GM12878 (cell line): ENCODE results near the gene LUZP2. TPM values are rescaled to one million over a fixed set of nuclear protein-coding genes. Genes with fewer than 3 reads are reported as not detected.

Experiments
- ATAC-seq: fragments of 200-7000 bp; cut with Tn5 transposase; 3 replicates; pipeline ENCODE4 v1.9.1; 2020; ENCODE audit warnings: mild to moderate bottlenecking, moderate library complexity
- BruUV-seq: library from RNA; stranded (reverse); fragments of 400-500 nt; replicated peaks from 2 replicates; lab custom pipeline; 2021; lab: Mats Ljungman, UMichigan
- CTCF ChIA-PET: fragments of 300-600 bp; sonication (Branson Sonifier 250); formaldehyde crosslinking; extraction: SDS; loops from one replicate; lab custom pipeline; 2021; ENCODE audit warnings: inconsistent platforms; lab: Yijun Ruan, JAX
- POLR2A ChIA-PET: fragments of 350-600 bp; formaldehyde crosslinking; extraction: SDS; loops from one replicate; lab custom pipeline; 2021; ENCODE audit warnings: inconsistent platforms; lab: Charles Lee
- RAD21 ChIA-PET: fragments of 300-600 bp; sonication (Branson Sonifier 250); formaldehyde crosslinking; loops from one replicate; lab custom pipeline; 2023; ENCODE audit warnings: antibody characterized with exemption; ENCODE audit not compliant: unreplicated experiment; lab: Charles Lee
- SMC1A ChIA-PET: fragments of 300-600 bp; sonication (Branson Sonifier 250); formaldehyde crosslinking; loops from one replicate; lab custom pipeline; 2023; ENCODE audit not compliant: unreplicated experiment, uncharacterized antibody; lab: Charles Lee
- DNase-seq: peaks from one replicate; pipeline ENCODE4 v3.0.0-alpha.2; 2011; ENCODE audit warnings: low read depth, low spot score
- FAIRE-seq: peaks from 3 replicates; lab custom pipeline; 2011; peaks lifted over from hg19 to GRCh38; lab: Jason Lieb, UNC
- H2AFZ ChIP-seq: 2 replicates; pipeline ENCODE4 v1.6.0; 2011; ENCODE audit warnings: low read depth, low read length, control low read depth; ENCODE audit not compliant: control insufficient read depth
- H3K27ac ChIP-seq: 2 replicates; pipeline ENCODE4 v1.5.1; 2011; ENCODE audit warnings: control low read depth; ENCODE audit not compliant: control insufficient read depth, insufficient read depth
- H3K27me3 ChIP-seq, 2 experiments: replicated peaks in 1 of 2; 2 replicates each; pipeline versions ENCODE4 v1.6.0 to v1.6.1; 2011; ENCODE audit warnings: low read length in 1 of 2; ENCODE audit not compliant: control insufficient read depth in 2 of 2, insufficient read depth in 2 of 2
- H3K36me3 ChIP-seq, 2 experiments: 2 replicates each; pipeline ENCODE4 v1.5.1; 2011; ENCODE audit warnings: low read length in 1 of 2; ENCODE audit not compliant: control insufficient read depth in 2 of 2, insufficient read depth in 2 of 2
- H3K4me1 ChIP-seq: 2 replicates; pipeline ENCODE4 v1.6.1; 2011; ENCODE audit warnings: mild to moderate bottlenecking, low read length, moderate library complexity, mixed read lengths; ENCODE audit not compliant: control insufficient read depth, insufficient read depth
- H3K4me2 ChIP-seq: 2 replicates; pipeline ENCODE4 v1.6.0; 2011; ENCODE audit warnings: control low read depth; ENCODE audit not compliant: control insufficient read depth, insufficient read depth
- H3K4me3 ChIP-seq: fragments of 200-600 bp; sonication (generic); 2 replicates; pipeline ENCODE4 v1.5.1; 2016
- H3K79me2 ChIP-seq: 2 replicates; pipeline ENCODE4 v1.6.0; 2011; ENCODE audit warnings: low read length; ENCODE audit not compliant: control insufficient read depth, insufficient read depth
- H3K9ac ChIP-seq: 2 replicates; pipeline ENCODE4 v1.8.0; 2011; ENCODE audit warnings: low read length, control low read depth, mixed read lengths; ENCODE audit not compliant: control insufficient read depth, insufficient read depth
- H3K9me3 ChIP-seq: replicated peaks from 3 replicates; pipeline ENCODE4 v1.5.1; 2011; ENCODE audit warnings: mild to moderate bottlenecking, low read length; ENCODE audit not compliant: control insufficient read depth, insufficient read depth
- H4K20me1 ChIP-seq: 2 replicates; pipeline ENCODE4 v1.6.0; 2011; ENCODE audit not compliant: control insufficient read depth, insufficient read depth
- CHD2 ChIP-seq: IDR thresholded peaks from 2 replicates; pipeline ENCODE4 v1.6.1; 2011; ENCODE audit warnings: low read depth, low read length, improper control_type of control experiment, borderline replicate concordance
- CHD4 ChIP-seq: fragments of 200-600 bp; sonication (generic); IDR thresholded peaks from 2 replicates; pipeline ENCODE4 v1.6.1; 2016; ENCODE audit warnings: mild to moderate bottlenecking
- EGR1 ChIP-seq, 2 experiments: IDR thresholded peaks; 1 replicate in 1 of 2; 2 replicates in 1 of 2; pipeline ENCODE4 v1.6.1; 2011 to 2012; ENCODE audit warnings: low read depth in 2 of 2, low read length in 2 of 2, borderline replicate concordance in 1 of 2, mild to moderate bottlenecking in 1 of 2, moderate library complexity in 1 of 2
- GABPA ChIP-seq: IDR thresholded peaks from 2 replicates; pipeline ENCODE4 v1.6.1; 2014; ENCODE audit warnings: antibody characterized with exemption, low read depth, mild to moderate bottlenecking, inconsistent platforms
- JUNB ChIP-seq: IDR thresholded peaks from 2 replicates; pipeline ENCODE4 v1.6.1; 2016; ENCODE audit warnings: antibody characterized with exemption, mild to moderate bottlenecking
- MTA3 ChIP-seq: IDR thresholded peaks from 2 replicates; pipeline ENCODE4 v1.6.1; 2012; ENCODE audit warnings: low read length, inconsistent platforms, borderline replicate concordance
- PML ChIP-seq: IDR thresholded peaks from 2 replicates; pipeline ENCODE4 v1.6.1; 2012; ENCODE audit warnings: low read length, inconsistent platforms
- RB1 ChIP-seq: fragments of 450-650 bp; formaldehyde crosslinking; IDR thresholded peaks from 2 replicates; pipeline ENCODE4 v1.6.1; 2017; ENCODE audit warnings: mild to moderate bottlenecking, borderline replicate concordance
- ZNF207 ChIP-seq: fragments of 450-650 bp; IDR thresholded peaks from 2 replicates; pipeline ENCODE4 v1.6.1; 2014; ENCODE audit warnings: antibody characterized with exemption, mild to moderate bottlenecking, borderline replicate concordance
- WGBS: methylation state at CpG from one replicate; pipeline ENCODE4 v1.1.6; 2016; ENCODE audit warnings: low lambda C conversion rate; ENCODE audit not compliant: insufficient replicate concordance, insufficient coverage; ENCODE audit errors: missing lambda C conversion rate; 5-methylcytosine and 5-hydroxymethylcytosine counted together
- in situ Hi-C: fragments of 300-500 bp; cut with MboI; formaldehyde crosslinking; loops from 9 replicates; pipeline ENCODE4 v1.14.3; 2018; ENCODE audit warnings: mixed read lengths
- intact Hi-C: fragments of 100-400 bp; cut with micrococcal nuclease; formaldehyde crosslinking; loops from one replicate; pipeline ENCODE4 v1.14.2; 2022; ENCODE audit not compliant: unreplicated experiment
- polyA plus RNA-seq, 11 experiments: library from polyadenylated mRNA; depleted of rRNA in 4 of 11; unstranded in 6 of 11; stranded (reverse) in 5 of 11; fragments of >200 nt; fragmentation: Nextera tagmentation in 4 of 11; fragmentation: Illumina TruSeq in 1 of 11; extraction: Ambion mirVana in 4 of 11; extraction: Trizol in 1 of 11; gene quantifications; 1 replicate in 1 of 11; 2 replicates in 10 of 11; pipeline versions ENCODE4 v1.2.1 to v1.2.3, GENCODE V29; 2011 to 2016; ENCODE audit warnings: inconsistent platforms in 2 of 11, missing spikeins in 2 of 11, low read depth in 1 of 11
- total RNA-seq, 4 experiments: library from RNA; depleted of rRNA in 3 of 4; stranded (reverse); fragments of >200 nt in 3 of 4; fragmentation: Illumina TruSeq in 1 of 4; extraction: Trizol in 1 of 4; gene quantifications; 2 replicates each; pipeline versions ENCODE4 v1.2.1 to v1.2.3, GENCODE V29; 2013 to 2021
- TF ChIP-seq, protein P1 (sequence below): fragments of 450-650 bp; formaldehyde crosslinking; IDR thresholded peaks from 2 replicates; pipeline ENCODE4 v1.4.0; 2022; ENCODE audit warnings: mild to moderate bottlenecking, moderate library complexity

The LUZP2 gene
- total and polyA plus RNA-seq, 10 of the 15 experiments (the other 5 are each of a cell fraction or from before 2014, with no cell fraction given), result not detected

DNA sequence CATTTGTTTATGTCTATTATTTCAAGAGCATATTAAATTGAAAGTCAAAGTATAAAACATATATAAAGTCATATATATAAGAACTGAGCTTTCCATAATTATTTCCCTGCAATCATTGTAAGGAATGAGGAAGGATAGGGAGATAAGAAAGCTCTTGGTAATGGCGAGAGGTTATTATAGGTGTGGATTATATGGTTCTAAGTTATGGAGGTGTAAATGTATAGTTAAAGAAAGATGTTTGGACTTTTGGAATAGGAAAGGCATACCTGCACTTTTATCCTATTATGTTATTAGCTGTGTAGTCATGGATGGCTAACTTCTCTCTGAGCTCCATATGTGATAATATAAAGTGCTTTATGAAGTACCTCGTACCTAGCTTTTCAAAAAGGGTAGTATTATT lies 127.6 kb downstream of the LUZP2 start:
- no peaks in the 10 kb centered on the region for H3K79me2 ChIP-seq
- SMC1A ChIA-PET, result no interaction called here
- no peak overlapping the region for H3K4me2 ChIP-seq
- no peak overlapping the region for H3K9ac ChIP-seq
- no peak overlapping the region for H2AFZ ChIP-seq
- no peak overlapping the region for H3K27ac ChIP-seq
- in situ Hi-C loops, result no loop called here
- intact Hi-C loops, result no loop called here
- DNase-seq (no peak), ATAC-seq (no peak)
- CTCF ChIA-PET, result interaction anchor here (0.7 to 0.9 kb wide), 2 partner anchors 24 to 1421 kb away, joined by 3 read pairs; no protein-coding TSS in a partner anchor
- RAD21 ChIA-PET, result no interaction called here
- H3K4me3 ChIP-seq, result no peak overlapping the region
- no peaks in the 10 kb centered on the region for H3K27me3 ChIP-seq
- no peaks in the 10 kb centered on the region for H3K4me1 ChIP-seq
- no peaks in the 10 kb centered on the region for H3K36me3 ChIP-seq
- H3K9me3 ChIP-seq, result no peaks in the 10 kb centered on the region
- BruUV-seq, result no TSS peak
- no peaks in the 10 kb centered on the region for H4K20me1 ChIP-seq
- TF ChIP-seq EGR1 (IDR thresholded peaks at IDR 0.05; ENCODE audit: borderline replicate concordance in 1 of 2, low read depth in 2 of 2, low read length in 2 of 2) (no peak), RB1 (no peak), GABPA (no peak), ZNF207 (no peak)
- TF ChIP-seq, all 136 proteins: peak for 0
- no peak for FAIRE-seq
- WGBS, result 0% methylated on average over 2 of the region's 2 CpGs
- POLR2A ChIA-PET, result no interaction called here

DNA sequence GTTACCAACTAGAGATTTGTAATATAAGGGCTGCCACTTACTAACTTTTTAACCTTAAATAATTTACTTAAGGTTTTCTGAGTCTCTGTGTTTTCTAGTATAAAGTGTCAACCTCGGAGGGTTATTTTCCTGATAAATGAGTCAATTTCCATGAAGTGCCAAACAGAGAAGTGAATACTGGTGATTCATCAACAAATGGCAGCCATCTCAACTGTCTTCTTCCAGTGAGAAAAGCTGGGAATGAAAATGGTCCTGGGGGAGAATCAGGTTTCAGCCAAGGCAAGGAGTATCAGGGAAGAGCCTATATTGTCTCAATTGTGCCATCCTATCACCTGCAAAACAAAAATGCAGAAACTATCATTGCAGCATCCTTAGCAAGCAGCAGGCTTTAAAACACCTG lies 129.1 kb downstream of the LUZP2 start:
- in situ Hi-C loops, result no loop called here
- ChIA-PET SMC1A (no interaction called here), POLR2A (no interaction called here), RAD21 (no interaction called here), CTCF (no interaction called here)
- no peak overlapping the region for H3K4me3 ChIP-seq
- no peaks in the 10 kb centered on the region for H3K4me1 ChIP-seq
- H3K9me3 ChIP-seq, result no peaks in the 10 kb centered on the region
- WGBS, result 0% methylated on average over 1 of the region's 1 CpG
- no peaks in the 10 kb centered on the region for H3K79me2 ChIP-seq
- no peak overlapping the region for H3K4me2 ChIP-seq
- FAIRE-seq (no peak), DNase-seq (no peak), ATAC-seq (no peak)
- H3K9ac ChIP-seq, result no peak overlapping the region
- no peaks in the 10 kb centered on the region for H4K20me1 ChIP-seq
- H3K27me3 ChIP-seq, result no peaks in the 10 kb centered on the region
- H2AFZ ChIP-seq, result no peak overlapping the region
- H3K36me3 ChIP-seq, result no peaks in the 10 kb centered on the region
- intact Hi-C loops, result no loop called here
- H3K27ac ChIP-seq, result no peak overlapping the region
- BruUV-seq, result no TSS peak
- TF ChIP-seq PML, result no peak
- no peak for TF ChIP-seq CHD4
- TF ChIP-seq, protein P1, sequence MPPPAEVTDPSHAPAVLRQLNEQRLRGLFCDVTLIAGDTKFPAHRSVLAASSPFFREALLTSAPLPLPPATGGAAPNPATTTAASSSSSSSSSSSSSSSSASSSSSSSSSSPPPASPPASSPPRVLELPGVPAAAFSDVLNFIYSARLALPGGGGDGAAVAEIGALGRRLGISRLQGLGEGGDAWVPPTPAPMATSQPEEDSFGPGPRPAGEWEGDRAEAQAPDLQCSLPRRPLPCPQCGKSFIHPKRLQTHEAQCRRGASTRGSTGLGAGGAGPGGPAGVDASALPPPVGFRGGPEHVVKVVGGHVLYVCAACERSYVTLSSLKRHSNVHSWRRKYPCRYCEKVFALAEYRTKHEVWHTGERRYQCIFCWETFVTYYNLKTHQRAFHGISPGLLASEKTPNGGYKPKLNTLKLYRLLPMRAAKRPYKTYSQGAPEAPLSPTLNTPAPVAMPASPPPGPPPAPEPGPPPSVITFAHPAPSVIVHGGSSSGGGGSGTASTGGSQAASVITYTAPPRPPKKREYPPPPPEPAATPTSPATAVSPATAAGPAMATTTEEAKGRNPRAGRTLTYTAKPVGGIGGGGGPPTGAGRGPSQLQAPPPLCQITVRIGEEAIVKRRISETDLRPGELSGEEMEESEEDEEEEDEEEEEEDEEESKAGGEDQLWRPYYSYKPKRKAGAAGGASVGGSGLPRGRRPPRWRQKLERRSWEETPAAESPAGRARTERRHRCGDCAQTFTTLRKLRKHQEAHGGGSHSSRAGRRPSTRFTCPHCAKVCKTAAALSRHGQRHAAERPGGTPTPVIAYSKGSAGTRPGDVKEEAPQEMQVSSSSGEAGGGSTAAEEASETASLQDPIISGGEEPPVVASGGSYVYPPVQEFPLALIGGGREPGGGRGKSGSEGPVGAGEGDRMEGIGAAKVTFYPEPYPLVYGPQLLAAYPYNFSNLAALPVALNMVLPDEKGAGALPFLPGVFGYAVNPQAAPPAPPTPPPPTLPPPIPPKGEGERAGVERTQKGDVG (CRISPR knock-in tag), result no peak
- TF ChIP-seq JUNB, result no peak
- no peak for TF ChIP-seq MTA3
- TF ChIP-seq CHD2, result no peak
- TF ChIP-seq, all 136 proteins: peak for 0
